ENCODE data around the gene CCDC192.

- TF ChIP-seq CTCF (IDR thresholded peaks at IDR 0.05) (no peak), POLR2A (IDR thresholded peaks at IDR 0.05) (no peak), EP300 (IDR thresholded peaks at IDR 0.05) (no peak)
These were observed 257.1 kb downstream of the CCDC192 start for GRCh38 chr5:127960270-127960691.
